Kidney (tissue), 22 donors: Measurements from ENCODE around the gene NSUN3. TPM values are rescaled to one million over a fixed set of nuclear protein-coding genes. Genes with fewer than 3 reads are reported as not detected.
A peak's percentile ranks its signal among the peaks of the same experiment; 100 is the strongest.

Source experiments
- DNase-seq, 5 donors: peaks; one replicate each; pipeline ENCODE4 v3.0.0-alpha.2; 2013 to 2020
- FAIRE-seq: peaks from 2 replicates; lab custom pipeline; 2012; peaks lifted over from hg19 to GRCh38; lab: Jason Lieb, UNC
- H3K27ac ChIP-seq, 2 donors: one replicate each; pipeline ENCODE4 v1.7.0; 2013; ENCODE audit warnings: low read depth in 2 of 2, low read length in 2 of 2, inconsistent platforms in 1 of 2
- H3K27me3 ChIP-seq: one replicate; pipeline ENCODE4 v1.7.1; 2013; ENCODE audit warnings: low read length, inconsistent platforms; ENCODE audit not compliant: control insufficient read depth, insufficient read depth
- H3K36me3 ChIP-seq, 3 donors: one replicate each; pipeline versions ENCODE4 v1.7.0 to v1.7.1; 2013; ENCODE audit warnings: low read length in 3 of 3, control low read depth in 1 of 3, inconsistent platforms in 1 of 3; ENCODE audit not compliant: insufficient read depth in 3 of 3, control insufficient read depth in 2 of 3
- H3K4me1 ChIP-seq, 3 donors: one replicate each; pipeline versions ENCODE4 v1.7.0 to v1.7.1; 2013; ENCODE audit warnings: low read length in 3 of 3, inconsistent platforms in 1 of 3, low read depth in 1 of 3; ENCODE audit not compliant: control insufficient read depth in 2 of 3, insufficient read depth in 2 of 3
- H3K4me3 ChIP-seq, 3 donors: one replicate each; pipeline versions ENCODE4 v1.7.0 to v1.8.1; 2013; ENCODE audit warnings: low read length in 3 of 3, control low read depth in 1 of 3, inconsistent platforms in 1 of 3
- H3K9ac ChIP-seq, 3 donors: one replicate each; pipeline versions ENCODE4 v1.7.0 to v1.7.1; 2013; ENCODE audit warnings: low read length in 3 of 3, control low read depth in 1 of 3, inconsistent platforms in 1 of 3
- H3K9me3 ChIP-seq, 3 donors: one replicate each; pipeline versions ENCODE4 v1.7.0 to v1.7.1; 2013; ENCODE audit warnings: low read length in 3 of 3, control low read depth in 1 of 3, inconsistent platforms in 1 of 3; ENCODE audit not compliant: control insufficient read depth in 2 of 3, insufficient read depth in 1 of 3
- intact Hi-C: fragments of 100-400 bp; cut with DNase I; formaldehyde crosslinking; loops from one replicate; pipeline ENCODE4 v1.11.1; 2022
- long read RNA-seq, 10 donors: library from polyadenylated mRNA in 1 of 10; unstranded in 1 of 10; transcript quantifications; one replicate each; pipeline ENCODE4 v2.0.0 and lab custom pipeline, GENCODE V29; 2021 to 2026
- polyA plus RNA-seq: library from polyadenylated mRNA; stranded (reverse); fragments of 350-450 nt; fragmentation: Illumina TruSeq; extraction: RNeasy Lipid Tissue Mini Kit (QIAGEN cat#74804); gene quantifications from one replicate; pipeline ENCODE4 v1.2.3, GENCODE V29; 2014; ENCODE audit warnings: low read depth, low replicate concordance; ENCODE audit not compliant: insufficient read depth
- total RNA-seq: library from RNA; stranded (reverse); fragmentation: NEBNext Ultra II Directional; extraction: Animal tissue kit (Norgen Biotek cat#: 25700); gene quantifications from one replicate; pipeline ENCODE4 v1.2.1, GENCODE V29; 2021
- TF ChIP-seq, protein P1 (sequence below): IDR thresholded peaks from 3 replicates; pipeline ENCODE4 v1.5.1; 2012; ENCODE audit warnings: mild to moderate bottlenecking, moderate library complexity, borderline replicate concordance; ENCODE audit not compliant: insufficient read depth; ENCODE audit errors: extremely low read depth
- donor health status: control.
- donor health status: control.
- donor health status: control.
- donor health status: control.
- donor health status: control.
- donor health status: DM: yes; HTN: yes; CAD: no.
- donor health status: Normal renal cell carcinoma (clear cell type).

NSUN3 gene
- total RNA-seq (16.3 TPM), polyA plus RNA-seq (6.5 TPM)
- long read RNA-seq, donor 1, partial matches to known transcripts = 0 of 2 reads
- long read RNA-seq, donor 1, other reads (novel, unspliced or antisense) = 0 of 2 reads
- long read RNA-seq, donor 2, partial matches to known transcripts = 0 of 2 reads
- long read RNA-seq, donor 2, other reads (novel, unspliced or antisense) = 0 of 2 reads
- long read RNA-seq, donor 3, partial matches to known transcripts = 0 of 2 reads
- long read RNA-seq, donor 3, other reads (novel, unspliced or antisense) = 0 of 2 reads
- long read RNA-seq, donor 4 = 0 reads
- long read RNA-seq, donor 5 = 0 reads
- long read RNA-seq, donor 6, partial matches to known transcripts = 0 of 6 reads
- long read RNA-seq, donor 6, other reads (novel, unspliced or antisense) = 0 of 6 reads
- long read RNA-seq, donor 7, partial matches to known transcripts = 0 of 4 reads
- long read RNA-seq, donor 7, other reads (novel, unspliced or antisense) = 3 of 4 reads
- long read RNA-seq, donor 8, partial matches to known transcripts = 0 of 4 reads
- long read RNA-seq, donor 8, other reads (novel, unspliced or antisense) = 0 of 4 reads
- long read RNA-seq, donor 9, partial matches to known transcripts = 0 of 2 reads
- long read RNA-seq, donor 9, other reads (novel, unspliced or antisense) = 0 of 2 reads
- long read RNA-seq, donor 10, partial matches to known transcripts = 0 of 1 reads
- long read RNA-seq, donor 10, other reads (novel, unspliced or antisense) = 0 of 1 reads

DNA sequence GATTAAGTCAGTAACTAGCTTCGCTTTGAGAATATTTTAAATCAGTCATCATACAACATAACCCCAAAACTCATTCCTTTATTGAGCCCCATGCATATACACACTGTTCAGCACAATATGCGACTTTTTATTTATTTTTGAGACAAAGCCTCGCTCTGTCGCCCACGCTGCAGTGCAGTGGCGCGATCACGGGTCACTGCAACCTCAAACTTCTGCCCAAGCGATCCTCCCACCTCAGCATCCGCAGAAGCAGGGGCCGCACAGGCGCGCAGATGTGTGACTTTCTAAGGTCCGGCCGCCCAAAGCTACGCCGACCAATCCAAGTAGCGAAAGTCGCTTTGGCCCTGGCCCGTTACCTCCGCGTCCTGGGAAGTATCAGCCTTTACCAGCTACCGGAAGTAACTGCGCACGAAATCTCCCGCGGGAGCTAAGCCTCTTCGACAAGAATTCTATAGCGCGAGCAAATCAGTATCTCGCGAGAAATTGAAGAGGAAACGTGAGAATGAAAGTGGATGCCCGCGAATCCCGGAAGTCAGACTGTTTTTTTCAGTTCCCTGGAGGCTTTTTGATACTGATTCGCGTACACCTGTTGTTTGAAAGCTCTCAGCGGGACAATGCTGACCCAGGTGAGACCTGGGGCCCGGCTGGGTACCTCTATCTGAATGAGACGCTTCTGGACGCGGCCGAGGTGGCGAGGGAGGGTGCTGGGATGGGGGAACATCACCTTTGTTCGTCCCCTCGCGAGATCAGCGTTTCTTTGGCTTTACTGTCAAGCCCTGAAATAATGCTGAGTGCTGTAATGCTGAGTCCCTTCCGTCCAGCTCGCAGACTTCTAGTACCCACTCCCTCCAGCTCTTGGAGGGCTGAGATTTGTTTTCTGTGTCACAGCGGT is at the start of gene NSUN3, which contains the start of gene DHFR2:
NSUN3 (plus strand) TSS at position 549 of the 892 bp plus-strand sequence; CDS start at position 615, 66 bp downstream.
DHFR2 (minus strand) TSS at position 404 of the 892 bp plus-strand sequence. CDS start 1,405 bp downstream, outside the sequence.
- peak; percentile 44 for FAIRE-seq
- no peaks in the 10 kb centered on the region for H3K9me3 ChIP-seq
- no peaks in the 10 kb centered on the region for H3K27me3 ChIP-seq
- peaks cover 0 to 4% (median 3%) of the 10 kb centered on the region in 3 donors for H3K4me1 ChIP-seq
- peak within 1 kb of the TSS; percentile 93 to 97 (median 94) for H3K4me3 ChIP-seq
- peaks cover 0 to 2% (median 0%) of the 10 kb centered on the region in 3 donors for H3K36me3 ChIP-seq
- intact Hi-C loops = no loop called here
- peak; percentile 94 to 99 (median 95) for DNase-seq
- peak within 1 kb of the TSS; percentile 84 to 98 (median 98) for H3K9ac ChIP-seq
- TF ChIP-seq, protein P1, sequence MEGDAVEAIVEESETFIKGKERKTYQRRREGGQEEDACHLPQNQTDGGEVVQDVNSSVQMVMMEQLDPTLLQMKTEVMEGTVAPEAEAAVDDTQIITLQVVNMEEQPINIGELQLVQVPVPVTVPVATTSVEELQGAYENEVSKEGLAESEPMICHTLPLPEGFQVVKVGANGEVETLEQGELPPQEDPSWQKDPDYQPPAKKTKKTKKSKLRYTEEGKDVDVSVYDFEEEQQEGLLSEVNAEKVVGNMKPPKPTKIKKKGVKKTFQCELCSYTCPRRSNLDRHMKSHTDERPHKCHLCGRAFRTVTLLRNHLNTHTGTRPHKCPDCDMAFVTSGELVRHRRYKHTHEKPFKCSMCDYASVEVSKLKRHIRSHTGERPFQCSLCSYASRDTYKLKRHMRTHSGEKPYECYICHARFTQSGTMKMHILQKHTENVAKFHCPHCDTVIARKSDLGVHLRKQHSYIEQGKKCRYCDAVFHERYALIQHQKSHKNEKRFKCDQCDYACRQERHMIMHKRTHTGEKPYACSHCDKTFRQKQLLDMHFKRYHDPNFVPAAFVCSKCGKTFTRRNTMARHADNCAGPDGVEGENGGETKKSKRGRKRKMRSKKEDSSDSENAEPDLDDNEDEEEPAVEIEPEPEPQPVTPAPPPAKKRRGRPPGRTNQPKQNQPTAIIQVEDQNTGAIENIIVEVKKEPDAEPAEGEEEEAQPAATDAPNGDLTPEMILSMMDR = no peak
- H3K27ac ChIP-seq = peak within 1 kb of the TSS; percentile 87 to 92

DNA sequence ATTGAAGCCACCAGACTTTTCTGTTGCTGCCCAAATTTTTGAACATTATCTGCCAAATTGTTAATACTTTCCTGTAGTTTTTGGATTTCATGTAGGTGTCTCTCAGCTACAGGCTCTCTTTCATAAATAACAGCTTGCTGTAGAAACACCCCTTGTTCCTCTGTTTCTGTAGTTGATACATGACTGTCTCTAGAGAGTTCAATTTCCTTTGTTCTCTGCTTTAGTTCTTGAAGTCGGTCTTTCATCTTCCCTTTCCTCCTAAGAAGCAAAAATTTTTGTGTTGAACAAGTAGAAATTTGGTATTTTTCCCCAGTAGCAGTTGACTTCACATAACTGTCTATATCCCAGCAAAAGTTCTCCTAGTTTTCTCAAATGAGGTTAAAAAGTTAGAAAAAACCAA is 47.8 kb upstream of the NSUN3 start:
- no peak for DNase-seq
- no peak overlapping the region for H3K27ac ChIP-seq
- H3K9me3 ChIP-seq = no peaks in the 10 kb centered on the region
- no peak overlapping the region for H3K9ac ChIP-seq
- H3K4me3 ChIP-seq = no peak overlapping the region
- intact Hi-C loops = no loop called here
- H3K27me3 ChIP-seq = no peaks in the 10 kb centered on the region
- H3K36me3 ChIP-seq = no peaks in the 10 kb centered on the region
- H3K4me1 ChIP-seq = no peaks in the 10 kb centered on the region
- TF ChIP-seq, protein P1 = no peak
- FAIRE-seq = no peak

DNA sequence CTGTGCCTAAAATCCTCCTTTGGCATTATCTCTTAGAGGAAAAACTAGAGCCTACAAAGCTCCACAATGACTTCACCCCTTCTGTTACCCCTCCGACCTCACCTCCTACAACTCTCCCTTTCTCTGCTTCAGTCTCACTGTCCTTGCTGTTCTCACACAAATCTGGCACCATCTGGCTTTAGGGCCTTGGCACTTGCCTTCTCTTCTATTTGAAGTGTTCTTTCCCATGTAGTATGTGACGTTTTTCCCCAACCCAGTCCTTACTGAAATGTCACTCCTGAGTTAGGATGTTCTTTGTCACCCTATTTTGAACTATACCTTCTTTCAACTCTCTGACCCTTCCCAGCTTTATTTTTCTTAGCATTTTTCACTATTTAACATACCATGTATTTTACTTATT is 43.2 kb upstream of the NSUN3 start:
- no peak for FAIRE-seq

More for the DNA sequence above, 43.2 kb upstream of the NSUN3 start:
- Histone ChIP-seq H3K27ac (no peak overlapping the region), H3K27me3 (no peaks in the 10 kb centered on the region), H3K9me3 (no peaks in the 10 kb centered on the region), H3K36me3 (no peaks in the 10 kb centered on the region), H3K4me3 (no peak overlapping the region), H3K4me1 (no peaks in the 10 kb centered on the region), H3K9ac (no peak overlapping the region)
- no peak for DNase-seq
- intact Hi-C loops = no loop called here
- TF ChIP-seq, protein P1 = no peak
